Measurements from ENCODE around the gene OR13C9. TPM values are rescaled to one million over a fixed set of nuclear protein-coding genes. Genes with fewer than 3 reads are reported as not detected.

Gene OR13C9
- total and polyA plus RNA-seq, 2 donors (not counting 3 experiments of a cell fraction or from before 2014, with no cell fraction given): not detected

DNA sequence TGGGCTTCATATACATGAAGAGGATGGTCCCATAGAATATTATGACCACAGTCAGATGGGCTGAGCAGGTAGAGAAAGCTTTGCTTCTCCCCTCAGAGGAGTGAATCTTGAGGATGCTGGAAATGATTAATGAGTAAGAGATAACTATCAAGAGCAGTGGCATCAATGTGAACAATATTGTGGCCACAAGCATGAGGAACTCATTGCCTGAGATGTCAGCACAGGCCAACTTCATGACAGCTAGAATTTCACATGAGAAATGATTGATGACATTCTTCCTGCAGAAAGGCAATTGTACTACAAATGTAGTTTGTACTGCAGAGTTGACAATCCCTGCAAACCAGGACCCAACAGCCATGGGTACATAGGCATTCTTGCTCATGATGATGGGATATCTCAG, 586 bp downstream of the OR13C9 start:
- Histone ChIP-seq H3K27me3 (ENCODE audit: control insufficient read depth in 2 of 2, insufficient read depth in 2 of 2, low read length in 2 of 2) (no peaks in the 10 kb centered on the region), H3K27ac (ENCODE audit: insufficient read depth, low read depth, low read length) (no peak overlapping the region), H3K4me3 (replicated peaks in 1 of 3; ENCODE audit: insufficient read depth in 1 of 3, low read depth in 1 of 3, low read length in 3 of 3) (no peak overlapping the region), H3K4me2 (ENCODE audit: insufficient read depth, low read length) (no peak overlapping the region), H3K9ac (replicated peaks; ENCODE audit: extremely low read depth, insufficient read depth, low read length) (no peak overlapping the region), H4K20me1 (replicated peaks; ENCODE audit: control insufficient read depth, extremely low read depth, insufficient read depth, low read length) (no peaks in the 10 kb centered on the region), H3K9me1 (replicated peaks; ENCODE audit: control insufficient read depth, extremely low read depth, insufficient read depth, low read length) (no peaks in the 10 kb centered on the region), H3K36me3 (ENCODE audit: control insufficient read depth in 2 of 2, extremely low read depth in 1 of 2, insufficient read depth in 2 of 2, low read length in 2 of 2) (no peaks in the 10 kb centered on the region), H2AFZ (ENCODE audit: low read depth, low read length) (no peak overlapping the region), H3K79me2 (ENCODE audit: control insufficient read depth, insufficient read depth, low read length) (no peaks in the 10 kb centered on the region), H3K4me1 (ENCODE audit: control insufficient read depth, extremely low read depth, insufficient read depth, low read length) (no peaks in the 10 kb centered on the region), H3K9me3 (replicated peaks; ENCODE audit: control insufficient read depth, insufficient read depth, low read length) (no peaks in the 10 kb centered on the region)
- intact Hi-C loops (cut with micrococcal nuclease) (no loop called here), dilution Hi-C loops (cut with MboI; ENCODE audit: extremely low pct_ligation_motif_present, low sequenced_read_pairs) (no loop called here)
- no TSS peak for BruUV-seq (replicated peaks)
- TF ChIP-seq GATA2 (IDR thresholded peaks at IDR 0.05; ENCODE audit: insufficient read depth, insufficient read length, low read depth, low read length) (no peak), POLR2A (IDR thresholded peaks at IDR 0.05; ENCODE audit: low read depth, low read length) (no peak), JUN (IDR thresholded peaks at IDR 0.05; ENCODE audit: borderline replicate concordance, insufficient read depth, insufficient read length, low read depth) (no peak), MAX (IDR thresholded peaks at IDR 0.05; ENCODE audit: insufficient read depth, insufficient read length) (no peak), POLR2AphosphoS5 (IDR thresholded peaks at IDR 0.05; ENCODE audit: insufficient read depth, low read depth, low read length) (no peak), EZH2 (IDR thresholded peaks at IDR 0.05; ENCODE audit: borderline replicate concordance, low read depth, low read length, severe bottlenecking) (no peak), FOS (IDR thresholded peaks at IDR 0.05; ENCODE audit: borderline replicate concordance, insufficient read depth, low read length) (no peak), MYC (IDR thresholded peaks at IDR 0.05; ENCODE audit: low read depth, low read length) (no peak)
- ChIA-PET POLR2A (no interaction called here), CTCF (no interaction called here)
- DNase-seq (ENCODE audit: low read depth, low spot score) (no peak), FAIRE-seq (no peak)

- Histone ChIP-seq H3K9me1 (replicated peaks; ENCODE audit: control insufficient read depth, extremely low read depth, insufficient read depth, low read length) (no peaks in the 10 kb centered on the region), H3K9me3 (replicated peaks; ENCODE audit: control insufficient read depth, insufficient read depth, low read length) (no peaks in the 10 kb centered on the region), H3K4me2 (ENCODE audit: insufficient read depth, low read length) (no peak overlapping the region), H3K79me2 (ENCODE audit: control insufficient read depth, insufficient read depth, low read length) (no peaks in the 10 kb centered on the region), H2AFZ (ENCODE audit: low read depth, low read length) (no peak overlapping the region), H3K4me1 (ENCODE audit: control insufficient read depth, extremely low read depth, insufficient read depth, low read length) (no peaks in the 10 kb centered on the region), H4K20me1 (replicated peaks; ENCODE audit: control insufficient read depth, extremely low read depth, insufficient read depth, low read length) (no peaks in the 10 kb centered on the region), H3K27ac (ENCODE audit: insufficient read depth, low read depth, low read length) (no peak overlapping the region), H3K4me3 (replicated peaks in 1 of 3; ENCODE audit: insufficient read depth in 1 of 3, low read depth in 1 of 3, low read length in 3 of 3) (no peak overlapping the region), H3K36me3 (ENCODE audit: control insufficient read depth in 2 of 2, extremely low read depth in 1 of 2, insufficient read depth in 2 of 2, low read length in 2 of 2) (no peaks in the 10 kb centered on the region), H3K9ac (replicated peaks; ENCODE audit: extremely low read depth, insufficient read depth, low read length) (no peak overlapping the region), H3K27me3 (ENCODE audit: control insufficient read depth in 2 of 2, insufficient read depth in 2 of 2, low read length in 2 of 2) (no peaks in the 10 kb centered on the region)
- dilution Hi-C loops (cut with MboI; ENCODE audit: extremely low pct_ligation_motif_present, low sequenced_read_pairs) (no loop called here), intact Hi-C loops (cut with micrococcal nuclease) (no loop called here)
- DNase-seq (ENCODE audit: low read depth, low spot score) (no peak), FAIRE-seq (no peak)
- ChIA-PET POLR2A (no interaction called here), CTCF (no interaction called here)
- TF ChIP-seq MAX (IDR thresholded peaks at IDR 0.05; ENCODE audit: insufficient read depth, insufficient read length): no peak
- no peak for TF ChIP-seq FOS (IDR thresholded peaks at IDR 0.05; ENCODE audit: borderline replicate concordance, insufficient read depth, low read length)
- TF ChIP-seq JUN (IDR thresholded peaks at IDR 0.05; ENCODE audit: borderline replicate concordance, insufficient read depth, insufficient read length, low read depth): no peak
- BruUV-seq (replicated peaks): no TSS peak
Measured at GRCh38 chr9:104611213-104611612, 6.8 kb downstream of the OR13C9 start.

Data from endothelial cell of umbilical vein (primary cell).